ENCODE measurements around the gene C15orf39.

Gene C15orf39

DNA sequence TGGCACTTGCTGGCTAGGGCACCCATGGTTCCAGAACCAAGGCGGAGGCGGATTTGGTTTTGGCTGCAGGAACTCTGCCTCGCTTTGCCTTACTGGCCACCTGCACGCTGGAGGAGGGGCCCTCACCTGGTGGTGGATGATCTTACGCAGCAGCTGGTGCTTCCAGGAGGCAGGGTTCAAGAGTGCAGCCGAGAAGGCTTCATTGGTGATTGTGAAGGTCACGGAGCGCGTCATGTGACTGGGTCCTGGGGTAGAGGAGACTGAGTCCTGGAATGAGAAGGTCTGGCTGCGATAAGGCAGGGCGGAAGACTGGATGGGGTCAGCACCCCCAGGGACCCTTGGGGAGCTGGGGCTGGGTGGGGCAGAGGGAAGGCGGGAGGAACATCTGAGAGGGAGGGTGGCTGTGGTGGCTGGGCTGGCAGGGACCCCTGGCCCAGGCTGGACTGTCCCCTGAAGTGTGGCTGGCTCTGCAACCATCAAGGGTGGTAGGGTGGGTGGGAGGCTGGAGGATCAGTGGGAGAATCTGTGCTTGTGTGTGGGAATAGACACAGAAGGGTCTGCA lies 30.7 kb downstream of the C15orf39 start:
- DNase-seq, result no peak
- peaks cover 3% of the 10 kb centered on the region for H3K27me3 ChIP-seq (ENCODE audit: insufficient read depth, low read length, poor library complexity)
- H3K9me3 ChIP-seq (ENCODE audit: insufficient read depth, low read length, severe bottlenecking), result no peaks in the 10 kb centered on the region
- H2AFZ ChIP-seq (ENCODE audit: low read depth, low read length), result no peak overlapping the region
- no peaks in the 10 kb centered on the region for H3K79me2 ChIP-seq (ENCODE audit: insufficient read depth, low read length)
- no peak for ATAC-seq (ENCODE audit: insufficient read depth, low read depth)
- no peak overlapping the region for H3K27ac ChIP-seq (ENCODE audit: low read length)
- H3K36me3 ChIP-seq (ENCODE audit: insufficient read depth, low read length), result no peaks in the 10 kb centered on the region
- no peak overlapping the region for H3K9ac ChIP-seq (ENCODE audit: low read depth, low read length)
- H3K4me3 ChIP-seq (ENCODE audit: low read depth in 1 of 2, low read length in 2 of 2), result no peak overlapping the region
- no peaks in the 10 kb centered on the region for H4K20me1 ChIP-seq (ENCODE audit: insufficient read depth, low read length)
- no peak overlapping the region for H3K4me2 ChIP-seq (ENCODE audit: insufficient read depth, low read length)
- H3K4me1 ChIP-seq (ENCODE audit: insufficient read depth, low read length), result no peaks in the 10 kb centered on the region
- TF ChIP-seq EZH2 (IDR thresholded peaks at IDR 0.05; ENCODE audit: borderline replicate concordance, low read depth, low read length, severe bottlenecking), result no peak
- TF ChIP-seq, protein P1, sequence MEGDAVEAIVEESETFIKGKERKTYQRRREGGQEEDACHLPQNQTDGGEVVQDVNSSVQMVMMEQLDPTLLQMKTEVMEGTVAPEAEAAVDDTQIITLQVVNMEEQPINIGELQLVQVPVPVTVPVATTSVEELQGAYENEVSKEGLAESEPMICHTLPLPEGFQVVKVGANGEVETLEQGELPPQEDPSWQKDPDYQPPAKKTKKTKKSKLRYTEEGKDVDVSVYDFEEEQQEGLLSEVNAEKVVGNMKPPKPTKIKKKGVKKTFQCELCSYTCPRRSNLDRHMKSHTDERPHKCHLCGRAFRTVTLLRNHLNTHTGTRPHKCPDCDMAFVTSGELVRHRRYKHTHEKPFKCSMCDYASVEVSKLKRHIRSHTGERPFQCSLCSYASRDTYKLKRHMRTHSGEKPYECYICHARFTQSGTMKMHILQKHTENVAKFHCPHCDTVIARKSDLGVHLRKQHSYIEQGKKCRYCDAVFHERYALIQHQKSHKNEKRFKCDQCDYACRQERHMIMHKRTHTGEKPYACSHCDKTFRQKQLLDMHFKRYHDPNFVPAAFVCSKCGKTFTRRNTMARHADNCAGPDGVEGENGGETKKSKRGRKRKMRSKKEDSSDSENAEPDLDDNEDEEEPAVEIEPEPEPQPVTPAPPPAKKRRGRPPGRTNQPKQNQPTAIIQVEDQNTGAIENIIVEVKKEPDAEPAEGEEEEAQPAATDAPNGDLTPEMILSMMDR (IDR thresholded peaks at IDR 0.05; ENCODE audit: borderline replicate concordance, extremely low read depth, low read length, poor library complexity, severe bottlenecking), result no peak

DNA sequence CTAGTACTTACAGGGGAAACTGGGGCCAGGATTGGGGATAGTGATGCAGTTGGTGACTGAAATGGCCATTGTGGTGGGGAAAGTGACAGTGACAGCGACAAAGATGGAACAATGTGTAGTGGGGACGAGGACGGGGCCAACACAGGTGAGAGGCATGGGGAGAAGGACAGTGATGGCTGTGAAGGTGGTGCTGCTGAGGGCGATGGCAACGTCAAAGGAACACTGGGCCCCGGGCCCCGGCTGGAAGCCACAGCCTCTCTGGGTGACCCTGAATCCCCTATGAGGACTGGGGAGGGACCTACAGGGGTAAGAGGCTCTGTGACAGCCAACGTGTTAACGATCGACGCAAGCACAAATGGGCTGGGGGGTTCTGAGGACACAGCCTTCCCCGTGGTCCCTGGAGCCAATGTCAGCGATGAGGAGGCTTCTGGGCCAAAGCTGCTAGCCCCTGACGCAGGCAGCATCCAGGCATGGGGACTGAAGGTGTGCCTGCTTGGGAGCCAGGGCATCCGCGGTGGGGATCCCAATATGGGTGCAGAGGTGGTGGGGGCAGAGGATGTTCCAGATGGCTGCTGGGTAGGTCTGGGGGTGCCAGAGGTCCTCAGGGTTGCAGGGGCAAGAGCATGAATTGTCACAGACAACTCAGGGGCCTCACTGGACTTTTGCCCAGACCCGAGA lies 31.3 kb downstream of the C15orf39 start:
- Histone ChIP-seq H3K9ac (ENCODE audit: low read depth, low read length) (no peak overlapping the region), H3K4me3 (ENCODE audit: low read depth in 1 of 2, low read length in 2 of 2) (no peak overlapping the region), H4K20me1 (ENCODE audit: insufficient read depth, low read length) (no peaks in the 10 kb centered on the region), H2AFZ (ENCODE audit: low read depth, low read length) (no peak overlapping the region), H3K4me1 (ENCODE audit: insufficient read depth, low read length) (no peaks in the 10 kb centered on the region), H3K27me3 (ENCODE audit: insufficient read depth, low read length, poor library complexity) (peaks cover 2% of the 10 kb centered on the region), H3K79me2 (ENCODE audit: insufficient read depth, low read length) (no peaks in the 10 kb centered on the region), H3K27ac (ENCODE audit: low read length) (no peak overlapping the region), H3K9me3 (ENCODE audit: insufficient read depth, low read length, severe bottlenecking) (no peaks in the 10 kb centered on the region), H3K36me3 (ENCODE audit: insufficient read depth, low read length) (no peaks in the 10 kb centered on the region), H3K4me2 (ENCODE audit: insufficient read depth, low read length) (no peak overlapping the region)
- no peak for ATAC-seq (ENCODE audit: insufficient read depth, low read depth)
- TF ChIP-seq, protein P1 (IDR thresholded peaks at IDR 0.05; ENCODE audit: borderline replicate concordance, extremely low read depth, low read length, poor library complexity, severe bottlenecking), result no peak
- no peak for TF ChIP-seq EZH2 (IDR thresholded peaks at IDR 0.05; ENCODE audit: borderline replicate concordance, low read depth, low read length, severe bottlenecking)
- no peak for DNase-seq

DNA sequence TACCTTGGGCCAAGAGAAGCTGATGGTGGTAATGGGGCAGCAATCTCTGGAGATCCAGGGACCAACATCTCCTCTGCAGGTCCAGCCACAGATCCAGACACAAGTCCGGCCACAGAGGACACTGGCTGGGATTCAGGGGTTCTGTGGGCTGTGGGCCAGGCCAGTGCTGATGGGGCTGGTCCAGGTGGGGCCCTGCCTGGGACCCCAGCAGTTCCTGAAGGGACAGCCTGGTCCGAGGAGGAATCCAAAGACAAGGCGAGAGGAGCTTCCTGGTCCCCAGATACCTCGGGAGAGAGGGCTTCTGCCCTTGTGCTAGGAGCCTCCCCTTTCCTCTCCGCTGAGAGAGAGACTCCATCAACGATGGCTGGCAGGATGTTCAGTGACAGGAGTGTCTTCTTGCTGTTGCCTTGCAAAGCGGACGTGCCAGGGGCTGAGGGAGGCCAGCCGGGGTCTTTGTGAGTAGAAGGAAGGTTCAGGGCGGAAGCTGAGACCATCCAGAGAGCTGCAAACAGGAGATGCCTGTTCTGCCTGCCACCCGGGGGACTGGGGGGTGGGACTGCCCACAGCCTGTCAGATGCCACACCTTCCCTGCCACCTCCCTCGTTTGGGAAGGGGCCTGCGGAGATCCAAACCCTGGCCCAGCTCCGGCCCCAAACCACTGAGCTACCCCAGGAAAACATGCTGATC lies 32.0 kb downstream of the C15orf39 start:
- Histone ChIP-seq H3K27ac (ENCODE audit: low read length) (no peak overlapping the region), H3K79me2 (ENCODE audit: insufficient read depth, low read length) (no peaks in the 10 kb centered on the region), H3K4me2 (ENCODE audit: insufficient read depth, low read length) (no peak overlapping the region), H3K4me1 (ENCODE audit: insufficient read depth, low read length) (no peaks in the 10 kb centered on the region), H3K36me3 (ENCODE audit: insufficient read depth, low read length) (no peaks in the 10 kb centered on the region), H3K4me3 (ENCODE audit: low read depth in 1 of 2, low read length in 2 of 2) (no peak overlapping the region), H3K9me3 (ENCODE audit: insufficient read depth, low read length, severe bottlenecking) (no peaks in the 10 kb centered on the region), H4K20me1 (ENCODE audit: insufficient read depth, low read length) (no peaks in the 10 kb centered on the region), H2AFZ (ENCODE audit: low read depth, low read length) (no peak overlapping the region), H3K27me3 (ENCODE audit: insufficient read depth, low read length, poor library complexity) (peaks cover 2% of the 10 kb centered on the region), H3K9ac (ENCODE audit: low read depth, low read length) (no peak overlapping the region)
- DNase-seq (no peak), ATAC-seq (ENCODE audit: insufficient read depth, low read depth) (no peak)
- no peak for TF ChIP-seq EZH2 (IDR thresholded peaks at IDR 0.05; ENCODE audit: borderline replicate concordance, low read depth, low read length, severe bottlenecking)
- TF ChIP-seq, protein P1 (IDR thresholded peaks at IDR 0.05; ENCODE audit: borderline replicate concordance, extremely low read depth, low read length, poor library complexity, severe bottlenecking), result no peak

All from DND-41 (cell line).